GM23338 (cell line): ENCODE data around the gene RBPJ. TPM values are rescaled to one million over a fixed set of nuclear protein-coding genes. Genes with fewer than 3 reads are reported as not detected.

Experiments
- ATAC-seq: fragments of 200-7000 bp; cut with Tn5 transposase; 3 replicates; pipeline ENCODE4 v1.9.1; 2020
- DNase-seq: peaks from one replicate; pipeline ENCODE4 v3.0.0-alpha.2; 2015; ENCODE audit warnings: low spot score
- H2AFZ ChIP-seq: fragments of 200-600 bp; sonication (generic); 2 replicates; pipeline ENCODE4 v1.8.0; 2016; ENCODE audit warnings: antibody characterized with exemption, mild to moderate bottlenecking, moderate library complexity
- H3F3A ChIP-seq: fragments of 200-600 bp; sonication (generic); replicated peaks from 2 replicates; pipeline ENCODE4 v1.8.0; 2017; ENCODE audit warnings: antibody characterized with exemption, mixed run types, low read depth
- H3K27ac ChIP-seq: fragments of 200-600 bp; sonication (generic); 2 replicates; pipeline ENCODE4 v1.6.1; 2016; ENCODE audit warnings: low read depth
- H3K27me3 ChIP-seq: fragments of 200-600 bp; sonication (generic); 2 replicates; pipeline ENCODE4 v1.8.0; 2016; ENCODE audit warnings: mild to moderate bottlenecking, mixed run types, moderate library complexity; ENCODE audit not compliant: insufficient read depth
- H3K36me3 ChIP-seq: fragments of 200-600 bp; sonication (generic); 2 replicates; pipeline ENCODE4 v1.8.0; 2016; ENCODE audit warnings: mild to moderate bottlenecking; ENCODE audit not compliant: insufficient read depth
- H3K4me1 ChIP-seq: fragments of 200-600 bp; sonication (generic); 2 replicates; pipeline ENCODE4 v1.8.0; 2016; ENCODE audit warnings: mild to moderate bottlenecking, moderate library complexity; ENCODE audit not compliant: insufficient read depth
- H3K4me2 ChIP-seq: fragments of 200-600 bp; sonication (generic); 2 replicates; pipeline ENCODE4 v1.7.1; 2017; ENCODE audit warnings: mixed run types
- H3K4me3 ChIP-seq: fragments of 200-600 bp; sonication (generic); 2 replicates; pipeline ENCODE4 v1.6.1; 2016; ENCODE audit warnings: mixed run types
- H3K79me2 ChIP-seq: fragments of 200-600 bp; sonication (generic); replicated peaks from 2 replicates; pipeline ENCODE4 v1.8.0; 2017; ENCODE audit warnings: mild to moderate bottlenecking; ENCODE audit not compliant: insufficient read depth
- H3K9me2 ChIP-seq: fragments of 200-600 bp; sonication (generic); 2 replicates; pipeline ENCODE4 v1.8.0; 2017; ENCODE audit not compliant: insufficient read depth
- H4K20me1 ChIP-seq: fragments of 200-600 bp; sonication (generic); replicated peaks from 2 replicates; pipeline ENCODE4 v1.8.0; 2017; ENCODE audit warnings: mild to moderate bottlenecking; ENCODE audit not compliant: insufficient read depth
- H3K27ac Mint-ChIP-seq: 2 replicates; pipeline ENCODE4 v1.8.0; 2020; ENCODE audit warnings: inconsistent platforms, mild to moderate bottlenecking, moderate library complexity, mixed read lengths
- H3K27me3 Mint-ChIP-seq: 3 replicates; pipeline ENCODE4 v1.8.0; 2022; ENCODE audit warnings: low read depth, mild to moderate bottlenecking, moderate library complexity, mixed read lengths, inconsistent platforms; ENCODE audit not compliant: insufficient read depth, poor library complexity
- H3K36me3 Mint-ChIP-seq: 3 replicates; pipeline ENCODE4 v1.8.0; 2021; ENCODE audit warnings: low read depth, mild to moderate bottlenecking, inconsistent platforms, moderate library complexity, mixed read lengths
- H3K4me1 Mint-ChIP-seq: 3 replicates; pipeline ENCODE4 v1.8.0; 2020; ENCODE audit warnings: mild to moderate bottlenecking, inconsistent platforms, mixed read lengths
- H3K4me3 Mint-ChIP-seq: 3 replicates; pipeline ENCODE4 v1.8.0; 2021; ENCODE audit warnings: moderate library complexity, mild to moderate bottlenecking, inconsistent platforms, mixed read lengths
- H3K9me3 Mint-ChIP-seq: 3 replicates; pipeline ENCODE4 v1.8.0; 2020; ENCODE audit warnings: moderate library complexity, mild to moderate bottlenecking, inconsistent platforms, mixed read lengths
- CREB1 ChIP-seq: fragments of 250-450 bp; sonication (Bioruptor Pico); IDR thresholded peaks from 2 replicates; pipeline ENCODE4 v1.5.0; 2020; ENCODE audit warnings: low read depth, mild to moderate bottlenecking, moderate library complexity
- ETS1 ChIP-seq: IDR thresholded peaks from 2 replicates; pipeline ENCODE4 v1.6.1; 2016; ENCODE audit warnings: antibody characterized with exemption
- EZH2phosphoT487 ChIP-seq: fragments of 200-600 bp; sonication (generic); IDR thresholded peaks from one replicate; pipeline ENCODE4 v1.8.1; 2018; ENCODE audit warnings: antibody characterized with exemption; ENCODE audit not compliant: unreplicated experiment
- JUNB ChIP-seq: IDR thresholded peaks from one replicate; pipeline ENCODE4 v1.6.1; 2016; ENCODE audit warnings: antibody characterized with exemption; ENCODE audit not compliant: unreplicated experiment
- NANOG ChIP-seq: IDR thresholded peaks from 2 replicates; pipeline ENCODE4 v1.6.1; 2016; ENCODE audit warnings: antibody characterized with exemption, borderline replicate concordance
- REST ChIP-seq: IDR thresholded peaks from one replicate; pipeline ENCODE4 v1.6.1; 2018; ENCODE audit warnings: antibody characterized with exemption; ENCODE audit not compliant: unreplicated experiment
- STAT1 ChIP-seq: IDR thresholded peaks from one replicate; pipeline ENCODE4 v1.6.1; 2016; ENCODE audit warnings: antibody characterized with exemption; ENCODE audit not compliant: unreplicated experiment
- ZNF462 ChIP-seq: fragments of 250-450 bp; sonication (Bioruptor Pico); IDR thresholded peaks from 2 replicates; pipeline ENCODE4 v1.5.0; 2020; ENCODE audit warnings: mild to moderate bottlenecking, moderate library complexity
- polyA plus RNA-seq: library from polyadenylated mRNA; unstranded; fragments of >200 nt; fragmentation: Nextera tagmentation; extraction: Ambion mirVana; gene quantifications from 2 replicates; pipeline ENCODE4 v1.2.1, GENCODE V29; 2016
- total RNA-seq: library from RNA; depleted of rRNA; stranded (reverse); fragments of >200 nt; shearing (Covaris generic); gene quantifications from 2 replicates; pipeline ENCODE4 v1.2.3, GENCODE V29; 2014

RBPJ gene
- total and polyA plus RNA-seq, 2 experiments from 2014 or later = 212 to 457 TPM

GRCh38 chr4:26377328-26378311 is 56.8 kb downstream of the RBPJ start (continued):
- TF ChIP-seq ZNF462 (CRISPR knock-in tag) (no peak), STAT1 (no peak), ETS1 (no peak), EZH2phosphoT487 (no peak), NANOG (no peak)

- peaks cover 2% of the 10 kb centered on the region for H3K27me3 Mint-ChIP-seq
- H3K79me2 ChIP-seq = peaks cover 97% of the 10 kb centered on the region
- H3K36me3 Mint-ChIP-seq = peaks cover 3% of the 10 kb centered on the region; the same call in 1 of the 3 replicates
- TF ChIP-seq CREB1 (CRISPR knock-in tag) = no peak
- TF ChIP-seq JUNB = no peak
- TF ChIP-seq EZH2phosphoT487 = no peak
- TF ChIP-seq REST = no peak
Measured at GRCh38 chr4:26379837-26380236, 59.0 kb downstream of the RBPJ start.

More at GRCh38 chr4:26379837-26380236, 59.0 kb downstream of the RBPJ start:
- no peak overlapping the region for H2AFZ ChIP-seq
- H3K27ac Mint-ChIP-seq = no peak overlapping the region
- H3K9me3 Mint-ChIP-seq = no peaks in the 10 kb centered on the region
- DNase-seq (no peak), ATAC-seq (no peak)
- no peak overlapping the region for H3K4me2 ChIP-seq
- no peak overlapping the region for H3K4me3 Mint-ChIP-seq
- no peaks in the 10 kb centered on the region for H3F3A ChIP-seq
- H3K4me1 Mint-ChIP-seq = peaks cover 32% of the 10 kb centered on the region
- no peak overlapping the region for H3K27ac ChIP-seq
- H3K9me2 ChIP-seq = no peaks in the 10 kb centered on the region
- no peaks in the 10 kb centered on the region for H3K27me3 ChIP-seq
- H3K36me3 ChIP-seq = no peaks in the 10 kb centered on the region
- H4K20me1 ChIP-seq = peaks cover 62% of the 10 kb centered on the region
- H3K4me1 ChIP-seq = peaks cover 35% of the 10 kb centered on the region
- H3K4me3 ChIP-seq = no peak overlapping the region
